Measurements from ENCODE around the gene MAPT. TPM values are rescaled to one million over a fixed set of nuclear protein-coding genes. Genes with fewer than 3 reads are reported as not detected.

MAPT gene
- total RNA-seq, 1 experiment from 2014 or later = 37.5 TPM

GRCh38 chr17:45852535-45853297 is 41.6 kb upstream of the MAPT start:
- Histone ChIP-seq H2AFZ (ENCODE audit: low read depth, low read length, poor library complexity, severe bottlenecking) (peak overlapping the region; percentile 58), H3K4me1 (ENCODE audit: control insufficient read depth in 1 of 2, insufficient read depth in 2 of 2, low read length in 2 of 2) (peaks cover 0 to 6% of the 10 kb centered on the region in 2 experiments; a peak in 2 of 4 replicates), H3K9me3 (ENCODE audit: control insufficient read depth in 1 of 2, insufficient read depth in 1 of 2, low read depth in 1 of 2, low read length in 2 of 2) (no peaks in the 10 kb centered on the region), H4K20me1 (ENCODE audit: insufficient read depth) (no peaks in the 10 kb centered on the region), H3K4me3 (replicated peaks in 1 of 2; ENCODE audit: low read depth in 1 of 2, low read length in 2 of 2) (peak overlapping the region in 1 of 2 experiments; percentile 25; a peak in 3 of 4 replicates), H3K9me2 (ENCODE audit: insufficient read depth) (no peaks in the 10 kb centered on the region), H3K27me3 (ENCODE audit: insufficient read depth, low read length) (no peaks in the 10 kb centered on the region), H3K79me2 (ENCODE audit: insufficient read depth, low read length) (no peaks in the 10 kb centered on the region), H3K27ac (ENCODE audit: low read depth, low read length) (no peak overlapping the region), H3K4me2 (ENCODE audit: low read length) (peak overlapping the region; percentile 69), H3K36me3 (ENCODE audit: control insufficient read depth in 1 of 2, insufficient read depth in 2 of 2, low read length in 2 of 2) (no peaks in the 10 kb centered on the region), H3K9ac (ENCODE audit: low read length) (no peak overlapping the region; the same call in 1 of the 2 replicates)
- intact Hi-C loops (cut with micrococcal nuclease) = loop anchor here (1.0 to 10.0 kb wide), 3 partner anchors 212 to 638 kb away; no protein-coding TSS in a partner anchor
- ChIA-PET CTCF (interaction anchor here (0.7 to 3.1 kb wide), 19 partner anchors 9 to 558 kb away, joined by 3 to 46 read pairs (median 4); no protein-coding TSS in a partner anchor), POLR2A (no interaction called here), RAD21 (ENCODE audit: low non-redundant PET in 1 of 2, low total read pairs in 2 of 2, uncharacterized antibody in 2 of 2, unreplicated experiment in 2 of 2) (interaction anchor here in 1 of 2 experiments (0.8 to 1.1 kb wide), 3 partner anchors 204 to 457 kb away, joined by 3 to 7 read pairs (median 6); no protein-coding TSS in a partner anchor)
- no TSS peak for BruUV-seq (replicated peaks)
- ATAC-seq = peak; percentile 81
- TF ChIP-seq FOSL1 (IDR thresholded peaks at IDR 0.05; ENCODE audit: low read depth) = no peak
- TF ChIP-seq CTCF (IDR thresholded peaks at IDR 0.05 in 2 of 3, conservative IDR thresholded peaks at IDR 0.05 in 1 of 3; ENCODE audit: borderline replicate concordance in 1 of 3, insufficient read depth in 1 of 3, low read depth in 2 of 3, low read length in 2 of 3) = peak; percentile 96 to 99 (median 99)
- no peak for TF ChIP-seq CEBPB (IDR thresholded peaks at IDR 0.05; ENCODE audit: low read depth)
- peak; percentile 98 for TF ChIP-seq RAD21 (IDR thresholded peaks at IDR 0.05; ENCODE audit: low read depth)
- TF ChIP-seq YY1 (IDR thresholded peaks at IDR 0.05; ENCODE audit: extremely low read depth, insufficient replicate concordance, low read depth, low read length) = no peak
- TF ChIP-seq POLR2A (IDR thresholded peaks at IDR 0.05; ENCODE audit: borderline replicate concordance, extremely low read depth, insufficient read depth, insufficient read length) = no peak
- no peak for TF ChIP-seq SP1 (IDR thresholded peaks at IDR 0.05; ENCODE audit: low read depth)
- TF ChIP-seq MAX (IDR thresholded peaks at IDR 0.05) = no peak
- TF ChIP-seq REST (IDR thresholded peaks at IDR 0.05; ENCODE audit: low read depth) = no peak
- no peak for TF ChIP-seq ZNF274 (IDR thresholded peaks at IDR 0.05; ENCODE audit: low read depth, low read length)
- TF ChIP-seq EZH2 (IDR thresholded peaks at IDR 0.05) = no peak
- peak; percentile 60 for DNase-seq (ENCODE audit: low read depth, low spot score)

Data from HCT116 (cell line).